Fibroblast of lung (primary cell): ENCODE results near the gene CATSPER1.

ENCODE experiments used
- EZH2 ChIP-seq: IDR thresholded peaks from 2 replicates; pipeline ENCODE4 v1.5.1; 2012; ENCODE audit warnings: low read length, control low read depth, mild to moderate bottlenecking; ENCODE audit errors: missing control alignments
- TF ChIP-seq, protein P1 (sequence below), 2 donors: IDR thresholded peaks in 1 of 2; conservative IDR thresholded peaks in 1 of 2; 1 replicate in 1 of 2; 2 replicates in 1 of 2; pipeline ENCODE4 v1.5.1; 2011 to 2012; ENCODE audit warnings: low read length in 2 of 2, control low read depth in 1 of 2, inconsistent platforms in 1 of 2, low read depth in 1 of 2, mild to moderate bottlenecking in 1 of 2

DNA sequence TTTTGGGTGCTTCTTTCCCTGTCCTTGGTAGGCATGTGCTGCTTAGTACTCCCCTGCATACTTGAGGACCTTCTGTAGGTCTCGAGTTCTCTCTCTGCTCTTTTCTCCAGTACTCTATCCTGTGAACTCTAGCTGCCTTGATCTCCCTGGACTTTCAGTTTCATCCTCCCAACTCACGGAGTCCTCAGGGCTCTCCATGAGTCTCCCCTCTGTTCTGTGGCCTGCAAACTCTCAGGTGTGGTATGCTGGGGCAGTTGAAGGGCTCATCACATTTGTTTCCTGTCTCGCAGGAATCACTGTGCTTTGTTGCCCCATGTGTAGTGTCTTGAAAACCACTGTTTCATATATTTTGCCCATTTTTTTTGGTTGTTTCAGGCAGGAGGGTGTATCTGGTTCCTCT is 40.5 kb upstream of the CATSPER1 start:
- no peak for TF ChIP-seq EZH2
- TF ChIP-seq, protein P1, sequence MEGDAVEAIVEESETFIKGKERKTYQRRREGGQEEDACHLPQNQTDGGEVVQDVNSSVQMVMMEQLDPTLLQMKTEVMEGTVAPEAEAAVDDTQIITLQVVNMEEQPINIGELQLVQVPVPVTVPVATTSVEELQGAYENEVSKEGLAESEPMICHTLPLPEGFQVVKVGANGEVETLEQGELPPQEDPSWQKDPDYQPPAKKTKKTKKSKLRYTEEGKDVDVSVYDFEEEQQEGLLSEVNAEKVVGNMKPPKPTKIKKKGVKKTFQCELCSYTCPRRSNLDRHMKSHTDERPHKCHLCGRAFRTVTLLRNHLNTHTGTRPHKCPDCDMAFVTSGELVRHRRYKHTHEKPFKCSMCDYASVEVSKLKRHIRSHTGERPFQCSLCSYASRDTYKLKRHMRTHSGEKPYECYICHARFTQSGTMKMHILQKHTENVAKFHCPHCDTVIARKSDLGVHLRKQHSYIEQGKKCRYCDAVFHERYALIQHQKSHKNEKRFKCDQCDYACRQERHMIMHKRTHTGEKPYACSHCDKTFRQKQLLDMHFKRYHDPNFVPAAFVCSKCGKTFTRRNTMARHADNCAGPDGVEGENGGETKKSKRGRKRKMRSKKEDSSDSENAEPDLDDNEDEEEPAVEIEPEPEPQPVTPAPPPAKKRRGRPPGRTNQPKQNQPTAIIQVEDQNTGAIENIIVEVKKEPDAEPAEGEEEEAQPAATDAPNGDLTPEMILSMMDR (conservative IDR thresholded peaks at IDR 0.05 in 1 of 2, IDR thresholded peaks at IDR 0.05 in 1 of 2; ENCODE audit: low read depth in 1 of 2, low read length in 2 of 2), result no peak
